Ammon's horn (tissue), 1 donor: ENCODE results near the gene INKA2.
"Not testable (repeated sequence)": the region's sequence is repeated elsewhere in the genome, so short reads cannot be mapped to it uniquely, and the experiment has no call there.

Experiments used
- DNase-seq: peaks from one replicate; pipeline ENCODE4 v3.0.0-alpha.2; 2016; ENCODE audit warnings: low spot score

INKA2 gene

GRCh38 chr1:111749628-111750027 is 10.4 kb upstream of the INKA2 start:
- DNase-seq = no peak

DNA sequence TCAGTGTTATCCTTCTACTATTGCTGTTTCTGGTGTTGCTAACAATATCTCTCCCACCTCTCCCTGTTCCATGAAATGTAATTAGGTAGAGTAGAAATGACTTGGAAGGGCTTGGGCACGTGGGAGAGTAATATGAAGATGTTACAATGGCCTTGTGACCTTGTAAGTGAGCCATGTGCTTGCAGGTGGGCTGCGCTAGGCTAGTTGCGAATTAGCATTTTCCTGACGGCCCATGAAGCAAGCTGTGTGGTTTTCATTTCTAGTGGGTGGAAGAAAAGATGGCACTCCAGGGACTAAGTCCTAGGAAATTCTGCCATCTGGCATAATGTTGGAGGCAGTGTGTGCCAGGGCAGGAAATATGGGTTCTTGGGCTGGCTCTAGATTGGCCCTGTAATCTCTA is 8.8 kb upstream of the INKA2 start:
- DNase-seq = no peak

DNA sequence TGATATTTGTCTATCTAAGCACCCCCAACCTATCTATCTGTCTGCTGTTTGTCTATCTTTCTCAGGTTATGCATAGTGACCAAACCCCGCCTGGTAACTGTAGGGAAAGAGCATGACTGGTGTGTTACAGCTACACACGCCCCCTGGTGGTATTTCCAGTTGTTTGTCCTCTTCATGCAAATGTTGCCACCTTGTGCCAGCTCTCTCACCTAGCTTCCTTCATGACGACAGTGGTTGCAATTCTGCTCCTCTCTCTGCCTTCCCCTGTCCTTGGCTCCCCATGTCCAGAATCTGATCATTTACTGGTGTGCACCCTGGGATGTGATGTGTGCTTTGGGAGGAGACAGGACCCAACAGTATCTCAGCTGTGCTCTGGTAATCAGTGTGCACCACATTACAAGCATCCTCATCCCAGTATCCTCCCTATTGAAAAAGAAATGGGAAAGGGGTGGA is 8.1 kb upstream of the INKA2 start:
- peak; percentile 65 for DNase-seq

- no peak for DNase-seq
These were observed 7.4 kb upstream of the INKA2 start for GRCh38 chr1:111746614-111746999.

GRCh38 chr1:111745675-111746613 is 6.7 kb upstream of the INKA2 start:
- DNase-seq = no peak

GRCh38 chr1:111743679-111744101 is 4.5 kb upstream of the INKA2 start:
- no peak for DNase-seq

- DNase-seq = no peak
These were observed 3.8 kb upstream of the INKA2 start for GRCh38 chr1:111742938-111743549.

GRCh38 chr1:111742292-111742691 is 3.1 kb upstream of the INKA2 start:
- DNase-seq = not testable (repeated sequence)

GRCh38 chr1:111739925-111740765 is 950 bp upstream of the INKA2 start:
- DNase-seq = peak; percentile 74

- peak; percentile 85 for DNase-seq
These were observed 580 bp downstream of the INKA2 start for GRCh38 chr1:111738436-111739193.

GRCh38 chr1:111738133-111738435 is 1.1 kb downstream of the INKA2 start:
- DNase-seq = no peak

- DNase-seq = no peak
These were observed 1.7 kb downstream of the INKA2 start for GRCh38 chr1:111737216-111738132.

- peak; percentile 90 for DNase-seq
These were observed 2.5 kb downstream of the INKA2 start for GRCh38 chr1:111736548-111737215.

- peak; percentile 69 for DNase-seq
These were observed 3.2 kb downstream of the INKA2 start for GRCh38 chr1:111735858-111736544.

DNA sequence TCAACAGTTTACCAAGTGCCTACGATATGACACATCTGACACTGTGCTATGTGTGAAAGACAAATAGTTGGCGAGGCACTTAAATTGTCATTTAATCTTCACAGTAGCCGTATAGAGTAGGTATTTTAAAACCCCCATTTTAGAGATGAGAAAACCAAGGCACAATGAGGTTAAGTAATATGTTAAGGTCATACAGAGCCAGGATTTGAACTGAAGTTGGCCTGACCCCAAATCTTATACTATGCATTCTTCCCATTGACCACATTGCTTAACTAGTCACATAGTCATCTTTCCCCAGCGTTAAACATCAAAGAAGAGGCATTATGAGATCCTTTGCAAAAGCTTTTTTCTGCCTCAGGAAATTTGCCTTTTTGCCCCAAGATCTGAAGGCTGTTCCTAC is 3.9 kb downstream of the INKA2 start:
- DNase-seq = no peak

DNA sequence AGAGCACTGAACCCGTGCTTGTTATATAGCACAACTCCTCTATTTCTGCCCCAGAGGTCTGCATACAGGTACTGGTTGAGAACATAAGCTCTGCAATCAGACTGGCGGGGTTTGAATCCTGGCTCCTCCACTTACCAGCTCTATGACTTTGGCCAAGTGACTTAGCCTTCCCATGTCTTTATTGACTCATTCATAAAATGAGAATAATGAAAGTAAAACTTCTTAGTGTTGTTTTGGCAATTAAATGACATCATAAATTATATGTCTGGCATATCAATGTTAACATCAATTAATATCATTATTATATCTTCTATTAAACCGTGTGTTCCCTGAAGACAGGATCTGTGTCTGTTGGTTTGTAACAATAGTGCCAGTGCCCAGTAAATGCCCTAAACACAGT is 4.3 kb downstream of the INKA2 start:
- DNase-seq = no peak

DNA sequence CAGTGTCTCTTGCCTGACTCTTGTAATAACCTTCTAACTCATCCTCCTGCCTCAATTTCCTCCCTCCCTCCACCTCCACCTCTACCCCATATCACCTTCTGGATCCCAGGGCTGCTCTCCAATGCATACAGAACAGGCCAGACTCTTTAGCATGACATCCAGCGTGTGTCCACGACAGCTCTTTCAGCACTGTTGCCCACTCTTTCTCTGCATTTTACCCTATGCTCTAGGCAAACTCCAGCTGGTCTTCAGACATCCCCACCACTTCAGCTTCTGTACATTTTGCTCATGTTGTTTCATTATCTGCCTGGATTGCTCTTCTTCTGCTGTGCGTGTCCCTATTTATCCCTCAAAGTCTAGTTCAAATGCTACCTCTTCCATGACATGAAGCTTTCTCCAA is 4.8 kb downstream of the INKA2 start:
- no peak for DNase-seq

- no peak for DNase-seq
These were observed 5.2 kb downstream of the INKA2 start for GRCh38 chr1:111733992-111734341.

DNA sequence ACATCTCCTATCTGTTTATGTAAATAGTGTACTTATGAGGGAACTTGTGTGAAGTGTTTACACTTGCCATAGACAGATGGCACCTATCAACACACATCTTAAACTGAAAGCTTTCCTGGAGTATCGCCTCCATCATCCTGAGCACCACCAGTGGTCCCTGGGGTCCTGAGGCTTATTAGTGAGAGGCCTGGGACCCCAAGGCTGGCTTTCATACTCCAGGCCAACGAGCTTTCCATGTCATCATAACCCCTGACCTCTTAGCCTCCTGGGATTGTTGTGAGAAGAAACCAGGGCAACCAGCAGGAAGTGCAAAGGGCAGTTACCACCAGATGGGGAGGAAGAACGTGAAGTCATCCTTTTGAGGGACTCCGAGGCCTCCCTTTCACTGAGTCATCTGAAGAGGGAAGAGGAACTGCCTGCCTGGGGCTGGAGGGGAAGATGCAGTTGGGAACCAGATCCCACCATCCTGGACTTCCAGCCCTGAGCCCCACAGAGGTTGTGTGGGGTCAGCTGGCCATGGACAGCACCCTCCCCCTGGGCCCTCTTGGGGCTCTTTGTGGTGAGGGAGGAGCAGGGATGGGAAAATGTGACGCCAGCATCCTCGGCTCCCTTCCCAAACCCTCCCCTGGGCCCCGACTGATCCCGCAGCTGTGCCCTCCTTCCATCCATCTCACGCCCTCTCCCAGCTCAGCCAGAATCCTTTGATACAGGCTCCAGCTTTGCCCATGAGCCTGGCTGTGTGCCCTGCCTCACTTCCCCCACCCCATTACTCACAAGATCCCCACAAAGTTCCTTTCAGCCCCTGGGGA is 5.8 kb downstream of the INKA2 start:
- peak; percentile 62 for DNase-seq
